HCT116 (cell line): Measurements from ENCODE around the gene THSD1.
"Not testable (repeated sequence)": the region's sequence is repeated elsewhere in the genome, so short reads cannot be mapped to it uniquely, and the experiment has no call there.

Source experiments
- CEBPB ChIP-seq: IDR thresholded peaks from 2 replicates; pipeline ENCODE4 v1.6.1; 2012; ENCODE audit warnings: low read depth
- ELF1 ChIP-seq: IDR thresholded peaks from 2 replicates; pipeline ENCODE4 v1.6.1; 2012; ENCODE audit warnings: low read depth, borderline replicate concordance
- EZH2 ChIP-seq: fragments of 200-600 bp; sonication (generic); IDR thresholded peaks from 2 replicates; pipeline ENCODE4 v1.6.1; 2017; ENCODE audit warnings: antibody characterized with exemption, mixed run types
- JUND ChIP-seq: IDR thresholded peaks from 2 replicates; pipeline ENCODE4 v1.6.1; 2012
- POLR2A ChIP-seq: IDR thresholded peaks from 2 replicates; pipeline ENCODE4 v1.7.0; 2011; ENCODE audit warnings: borderline replicate concordance; ENCODE audit not compliant: insufficient read depth, insufficient read length; ENCODE audit errors: extremely low read depth
- POLR2AphosphoS5 ChIP-seq: IDR thresholded peaks from 2 replicates; pipeline ENCODE4 v1.6.1; 2011; ENCODE audit warnings: mild to moderate bottlenecking, low read depth, low read length, moderate library complexity
- RAD21 ChIP-seq: IDR thresholded peaks from 2 replicates; pipeline ENCODE4 v1.6.1; 2012; ENCODE audit warnings: low read depth, mild to moderate bottlenecking
- ZNF274 ChIP-seq: fragments of 200-500 bp; sonication (Bioruptor generic); IDR thresholded peaks from 2 replicates; pipeline ENCODE4 v1.6.1; 2014; ENCODE audit warnings: mild to moderate bottlenecking, low read depth, low read length, inconsistent platforms
- TF ChIP-seq, protein P1 (sequence below), 3 experiments: fragments of 200-600 bp in 1 of 3; sonication (generic) in 1 of 3; IDR thresholded peaks in 2 of 3; conservative IDR thresholded peaks in 1 of 3; 2 replicates each; pipeline ENCODE4 v1.5.1; 2012 to 2017; ENCODE audit warnings: low read depth in 2 of 3, low read length in 2 of 3, antibody characterized with exemption in 1 of 3, borderline replicate concordance in 1 of 3, control low read depth in 1 of 3, mild to moderate bottlenecking in 1 of 3, mixed read lengths in 1 of 3, mixed run types in 1 of 3, moderate library complexity in 1 of 3; ENCODE audit not compliant: insufficient read depth in 1 of 3
- TF ChIP-seq, protein P2 (sequence below): IDR thresholded peaks from 2 replicates; pipeline ENCODE4 v1.6.1; 2012
- TF ChIP-seq, protein P3 (sequence below): IDR thresholded peaks from 2 replicates; pipeline ENCODE4 v1.6.1; 2011; ENCODE audit warnings: mild to moderate bottlenecking, low read length, moderate library complexity; ENCODE audit not compliant: insufficient replicate concordance; ENCODE audit errors: extremely low read depth
- TF ChIP-seq, protein P4 (sequence below): IDR thresholded peaks from 2 replicates; pipeline ENCODE4 v1.6.1; 2012; ENCODE audit warnings: low read depth

DNA sequence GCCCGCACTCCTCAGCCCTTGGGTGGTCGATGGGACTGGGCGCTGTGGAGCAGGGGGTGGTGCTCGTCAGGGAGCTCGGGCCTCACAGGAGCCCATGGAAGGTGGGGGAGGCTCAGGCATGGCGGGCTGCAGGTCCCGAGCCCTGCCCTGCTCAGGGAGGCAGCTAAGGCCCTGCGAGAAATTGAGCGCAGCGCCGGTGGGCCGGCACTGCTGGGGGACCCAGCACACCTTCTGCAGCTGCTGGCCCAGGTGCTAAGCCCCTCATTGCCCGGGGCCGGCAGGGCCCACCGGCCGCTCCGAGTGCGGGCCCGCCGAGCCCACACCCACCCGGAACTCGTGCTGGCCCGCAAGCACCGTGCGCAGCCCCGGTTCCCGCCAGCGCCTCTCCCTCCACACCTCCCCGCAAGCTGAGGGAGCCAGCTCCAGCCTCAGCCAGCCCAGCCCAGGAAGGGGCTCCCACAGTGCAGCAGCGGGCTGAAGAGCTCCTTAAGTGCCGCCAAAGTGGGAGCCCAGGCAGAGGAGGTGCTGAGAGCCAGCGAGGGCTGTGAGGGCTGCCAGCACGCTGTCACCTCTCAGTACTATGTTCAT, 2.2 kb upstream of the THSD1 start:
- TF ChIP-seq, protein P1, sequence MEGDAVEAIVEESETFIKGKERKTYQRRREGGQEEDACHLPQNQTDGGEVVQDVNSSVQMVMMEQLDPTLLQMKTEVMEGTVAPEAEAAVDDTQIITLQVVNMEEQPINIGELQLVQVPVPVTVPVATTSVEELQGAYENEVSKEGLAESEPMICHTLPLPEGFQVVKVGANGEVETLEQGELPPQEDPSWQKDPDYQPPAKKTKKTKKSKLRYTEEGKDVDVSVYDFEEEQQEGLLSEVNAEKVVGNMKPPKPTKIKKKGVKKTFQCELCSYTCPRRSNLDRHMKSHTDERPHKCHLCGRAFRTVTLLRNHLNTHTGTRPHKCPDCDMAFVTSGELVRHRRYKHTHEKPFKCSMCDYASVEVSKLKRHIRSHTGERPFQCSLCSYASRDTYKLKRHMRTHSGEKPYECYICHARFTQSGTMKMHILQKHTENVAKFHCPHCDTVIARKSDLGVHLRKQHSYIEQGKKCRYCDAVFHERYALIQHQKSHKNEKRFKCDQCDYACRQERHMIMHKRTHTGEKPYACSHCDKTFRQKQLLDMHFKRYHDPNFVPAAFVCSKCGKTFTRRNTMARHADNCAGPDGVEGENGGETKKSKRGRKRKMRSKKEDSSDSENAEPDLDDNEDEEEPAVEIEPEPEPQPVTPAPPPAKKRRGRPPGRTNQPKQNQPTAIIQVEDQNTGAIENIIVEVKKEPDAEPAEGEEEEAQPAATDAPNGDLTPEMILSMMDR (IDR thresholded peaks at IDR 0.05 in 2 of 3, conservative IDR thresholded peaks at IDR 0.05 in 1 of 3; ENCODE audit: borderline replicate concordance in 1 of 3, insufficient read depth in 1 of 3, low read depth in 2 of 3, low read length in 2 of 3) = not testable (repeated sequence)
- TF ChIP-seq EZH2, POLR2AphosphoS5, POLR2A, JUND, RAD21, CEBPB, ZNF274, ELF1: not testable (repeated sequence)
- TF ChIP-seq, protein P2, sequence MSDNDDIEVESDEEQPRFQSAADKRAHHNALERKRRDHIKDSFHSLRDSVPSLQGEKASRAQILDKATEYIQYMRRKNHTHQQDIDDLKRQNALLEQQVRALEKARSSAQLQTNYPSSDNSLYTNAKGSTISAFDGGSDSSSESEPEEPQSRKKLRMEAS = not testable (repeated sequence)
- TF ChIP-seq, protein P3, sequence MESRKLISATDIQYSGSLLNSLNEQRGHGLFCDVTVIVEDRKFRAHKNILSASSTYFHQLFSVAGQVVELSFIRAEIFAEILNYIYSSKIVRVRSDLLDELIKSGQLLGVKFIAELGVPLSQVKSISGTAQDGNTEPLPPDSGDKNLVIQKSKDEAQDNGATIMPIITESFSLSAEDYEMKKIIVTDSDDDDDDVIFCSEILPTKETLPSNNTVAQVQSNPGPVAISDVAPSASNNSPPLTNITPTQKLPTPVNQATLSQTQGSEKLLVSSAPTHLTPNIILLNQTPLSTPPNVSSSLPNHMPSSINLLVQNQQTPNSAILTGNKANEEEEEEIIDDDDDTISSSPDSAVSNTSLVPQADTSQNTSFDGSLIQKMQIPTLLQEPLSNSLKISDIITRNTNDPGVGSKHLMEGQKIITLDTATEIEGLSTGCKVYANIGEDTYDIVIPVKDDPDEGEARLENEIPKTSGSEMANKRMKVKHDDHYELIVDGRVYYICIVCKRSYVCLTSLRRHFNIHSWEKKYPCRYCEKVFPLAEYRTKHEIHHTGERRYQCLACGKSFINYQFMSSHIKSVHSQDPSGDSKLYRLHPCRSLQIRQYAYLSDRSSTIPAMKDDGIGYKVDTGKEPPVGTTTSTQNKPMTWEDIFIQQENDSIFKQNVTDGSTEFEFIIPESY = not testable (repeated sequence)
- TF ChIP-seq, protein P4, sequence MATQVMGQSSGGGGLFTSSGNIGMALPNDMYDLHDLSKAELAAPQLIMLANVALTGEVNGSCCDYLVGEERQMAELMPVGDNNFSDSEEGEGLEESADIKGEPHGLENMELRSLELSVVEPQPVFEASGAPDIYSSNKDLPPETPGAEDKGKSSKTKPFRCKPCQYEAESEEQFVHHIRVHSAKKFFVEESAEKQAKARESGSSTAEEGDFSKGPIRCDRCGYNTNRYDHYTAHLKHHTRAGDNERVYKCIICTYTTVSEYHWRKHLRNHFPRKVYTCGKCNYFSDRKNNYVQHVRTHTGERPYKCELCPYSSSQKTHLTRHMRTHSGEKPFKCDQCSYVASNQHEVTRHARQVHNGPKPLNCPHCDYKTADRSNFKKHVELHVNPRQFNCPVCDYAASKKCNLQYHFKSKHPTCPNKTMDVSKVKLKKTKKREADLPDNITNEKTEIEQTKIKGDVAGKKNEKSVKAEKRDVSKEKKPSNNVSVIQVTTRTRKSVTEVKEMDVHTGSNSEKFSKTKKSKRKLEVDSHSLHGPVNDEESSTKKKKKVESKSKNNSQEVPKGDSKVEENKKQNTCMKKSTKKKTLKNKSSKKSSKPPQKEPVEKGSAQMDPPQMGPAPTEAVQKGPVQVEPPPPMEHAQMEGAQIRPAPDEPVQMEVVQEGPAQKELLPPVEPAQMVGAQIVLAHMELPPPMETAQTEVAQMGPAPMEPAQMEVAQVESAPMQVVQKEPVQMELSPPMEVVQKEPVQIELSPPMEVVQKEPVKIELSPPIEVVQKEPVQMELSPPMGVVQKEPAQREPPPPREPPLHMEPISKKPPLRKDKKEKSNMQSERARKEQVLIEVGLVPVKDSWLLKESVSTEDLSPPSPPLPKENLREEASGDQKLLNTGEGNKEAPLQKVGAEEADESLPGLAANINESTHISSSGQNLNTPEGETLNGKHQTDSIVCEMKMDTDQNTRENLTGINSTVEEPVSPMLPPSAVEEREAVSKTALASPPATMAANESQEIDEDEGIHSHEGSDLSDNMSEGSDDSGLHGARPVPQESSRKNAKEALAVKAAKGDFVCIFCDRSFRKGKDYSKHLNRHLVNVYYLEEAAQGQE = not testable (repeated sequence)
